MM.1S (cell line): ENCODE measurements around the gene TBX4.

ENCODE experiments used
- DNase-seq: peaks from one replicate; pipeline ENCODE4 v3.0.0-alpha.2; 2015
- H2AFZ ChIP-seq: fragments of 300-600 bp; sonication (generic); 2 replicates; pipeline ENCODE4 v1.6.0; 2016; ENCODE audit warnings: antibody characterized with exemption, low read length
- H3F3A ChIP-seq: fragments of 300-600 bp; sonication (generic); 2 replicates; pipeline ENCODE4 v1.6.1; 2016; ENCODE audit warnings: mild to moderate bottlenecking, antibody characterized with exemption, low read length, moderate library complexity, mixed read lengths; ENCODE audit not compliant: insufficient read depth
- H3K27ac ChIP-seq: fragments of 300-600 bp; sonication (generic); 2 replicates; pipeline ENCODE4 v1.5.1; 2016; ENCODE audit warnings: mild to moderate bottlenecking, low read length
- H3K27me3 ChIP-seq: fragments of 300-600 bp; sonication (generic); replicated peaks from 2 replicates; pipeline ENCODE4 v1.6.0; 2016; ENCODE audit warnings: low read length; ENCODE audit not compliant: insufficient read depth
- H3K36me3 ChIP-seq: fragments of 300-600 bp; sonication (generic); replicated peaks from 2 replicates; pipeline ENCODE4 v1.6.1; 2016; ENCODE audit warnings: mild to moderate bottlenecking, low read length, mixed read lengths; ENCODE audit not compliant: insufficient read depth
- H3K4me1 ChIP-seq: fragments of 300-600 bp; sonication (generic); 2 replicates; pipeline ENCODE4 v1.6.1; 2016; ENCODE audit warnings: low read length, mixed read lengths
- H3K4me2 ChIP-seq: fragments of 300-600 bp; sonication (generic); 2 replicates; pipeline ENCODE4 v1.6.0; 2016; ENCODE audit warnings: low read depth, low read length
- H3K4me3 ChIP-seq: fragments of 300-600 bp; sonication (generic); 2 replicates; pipeline ENCODE4 v1.5.1; 2016; ENCODE audit warnings: low read length, mixed read lengths
- H3K79me2 ChIP-seq: fragments of 300-600 bp; sonication (generic); 2 replicates; pipeline ENCODE4 v1.6.1; 2016; ENCODE audit warnings: mixed run types, low read length, mixed read lengths
- H3K9ac ChIP-seq: fragments of 300-600 bp; sonication (generic); 2 replicates; pipeline ENCODE4 v1.6.1; 2016; ENCODE audit warnings: low read length, mixed read lengths
- H3K9me2 ChIP-seq: fragments of 300-600 bp; sonication (generic); replicated peaks from 2 replicates; pipeline ENCODE4 v1.6.1; 2016; ENCODE audit warnings: mild to moderate bottlenecking, low read length, mixed read lengths; ENCODE audit not compliant: insufficient read depth
- H3K9me3 ChIP-seq: fragments of 300-600 bp; sonication (generic); replicated peaks from 2 replicates; pipeline ENCODE4 v1.6.1; 2016; ENCODE audit warnings: mild to moderate bottlenecking, low read length, mixed read lengths; ENCODE audit not compliant: insufficient read depth
- H4K20me1 ChIP-seq: fragments of 300-600 bp; sonication (generic); 2 replicates; pipeline ENCODE4 v1.6.1; 2016; ENCODE audit warnings: mild to moderate bottlenecking, low read length, moderate library complexity, mixed read lengths; ENCODE audit not compliant: insufficient read depth
- CTCF ChIP-seq: fragments of 300-600 bp; sonication (generic); IDR thresholded peaks from 2 replicates; pipeline ENCODE4 v1.5.1; 2016; ENCODE audit warnings: antibody characterized with exemption, low read length, mixed read lengths
- EZH2 ChIP-seq: fragments of 300-600 bp; sonication (generic); optimal IDR thresholded peaks from 2 replicates; pipeline ENCODE3; 2017; ENCODE audit warnings: low read depth, mild to moderate bottlenecking, antibody characterized with exemption, low read length, mixed read lengths
- EZH2phosphoT487 ChIP-seq: fragments of 300-600 bp; sonication (generic); IDR thresholded peaks from 2 replicates; pipeline ENCODE4 v1.6.1; 2018; ENCODE audit warnings: antibody characterized with exemption, low read length

Gene TBX4

DNA sequence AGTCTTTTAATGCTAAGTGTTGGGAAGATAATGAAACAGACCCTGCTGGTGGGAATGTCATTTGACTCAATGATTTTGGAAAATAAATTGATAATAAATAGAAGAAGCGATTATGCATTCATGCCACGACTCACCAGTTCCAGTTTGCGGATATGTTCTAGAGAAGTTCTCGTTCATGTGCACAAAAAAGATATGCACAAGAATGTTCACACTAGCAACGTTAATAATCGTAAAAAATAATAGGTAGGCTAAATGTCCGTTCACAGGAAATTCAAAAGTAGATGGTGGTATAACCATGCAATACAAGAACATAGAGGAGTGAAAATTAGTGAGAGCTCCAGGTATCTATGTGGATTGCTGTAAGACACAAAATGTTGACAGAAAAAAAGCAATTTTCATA, 79.0 kb downstream of the TBX4 start:
- Histone ChIP-seq H4K20me1 (no peaks in the 10 kb centered on the region), H3K79me2 (no peaks in the 10 kb centered on the region), H3K4me2 (no peak overlapping the region), H3K9me3 (no peaks in the 10 kb centered on the region), H3K9me2 (no peaks in the 10 kb centered on the region), H3K4me3 (no peak overlapping the region), H3F3A (no peaks in the 10 kb centered on the region), H3K27ac (no peak overlapping the region), H3K27me3 (no peaks in the 10 kb centered on the region), H3K36me3 (no peaks in the 10 kb centered on the region), H3K4me1 (no peaks in the 10 kb centered on the region), H3K9ac (no peak overlapping the region), H2AFZ (no peak overlapping the region)
- DNase-seq = no peak
- TF ChIP-seq EZH2 (no peak), EZH2phosphoT487 (no peak), CTCF (no peak)

DNA sequence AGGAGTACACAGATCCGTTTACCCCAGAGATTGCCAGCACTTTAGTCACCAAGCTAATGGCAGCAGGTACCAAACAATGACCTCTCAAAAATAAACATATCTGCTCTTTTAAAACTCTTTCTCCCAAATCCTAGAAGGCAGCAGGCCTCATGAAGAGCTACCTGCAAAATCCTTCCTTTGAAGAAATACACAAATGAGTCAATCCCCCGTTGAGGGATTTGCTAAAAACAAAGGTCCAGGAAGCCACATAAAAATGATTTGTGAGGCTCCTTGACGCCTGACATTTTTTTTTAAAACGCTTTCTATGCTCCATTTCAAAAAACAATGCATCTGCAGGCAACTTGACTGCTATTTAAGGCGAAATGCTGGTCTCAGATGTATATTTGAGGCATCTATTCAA, 80.6 kb downstream of the TBX4 start:
- no peaks in the 10 kb centered on the region for H4K20me1 ChIP-seq
- no peaks in the 10 kb centered on the region for H3K79me2 ChIP-seq
- no peaks in the 10 kb centered on the region for H3K9me2 ChIP-seq
- DNase-seq = no peak
- H2AFZ ChIP-seq = no peak overlapping the region
- no peak overlapping the region for H3K27ac ChIP-seq
- no peaks in the 10 kb centered on the region for H3F3A ChIP-seq
- no peaks in the 10 kb centered on the region for H3K4me1 ChIP-seq
- H3K4me2 ChIP-seq = no peak overlapping the region
- no peaks in the 10 kb centered on the region for H3K27me3 ChIP-seq
- no peak overlapping the region for H3K9ac ChIP-seq
- H3K4me3 ChIP-seq = no peak overlapping the region
- no peaks in the 10 kb centered on the region for H3K9me3 ChIP-seq
- TF ChIP-seq EZH2phosphoT487 = no peak
- H3K36me3 ChIP-seq = no peaks in the 10 kb centered on the region

- H3K79me2 ChIP-seq = no peaks in the 10 kb centered on the region
- DNase-seq = no peak
- H4K20me1 ChIP-seq = no peaks in the 10 kb centered on the region
- H3K36me3 ChIP-seq = no peaks in the 10 kb centered on the region
- no peak overlapping the region for H3K4me2 ChIP-seq
- no peak overlapping the region for H3K9ac ChIP-seq
- no peaks in the 10 kb centered on the region for H3K27me3 ChIP-seq
- TF ChIP-seq EZH2phosphoT487 (no peak), CTCF (no peak), EZH2 (no peak)
- H3K27ac ChIP-seq = no peak overlapping the region
- H3F3A ChIP-seq = no peaks in the 10 kb centered on the region
- H3K4me3 ChIP-seq = no peak overlapping the region
- no peaks in the 10 kb centered on the region for H3K4me1 ChIP-seq
- H3K9me2 ChIP-seq = no peaks in the 10 kb centered on the region
- no peak overlapping the region for H2AFZ ChIP-seq
- H3K9me3 ChIP-seq = no peaks in the 10 kb centered on the region
Observed at GRCh38 chr17:61533797-61534196, 81.6 kb downstream of the TBX4 start.

GRCh38 chr17:61534414-61534813, 82.2 kb downstream of the TBX4 start:
- H2AFZ ChIP-seq = no peak overlapping the region
- no peak overlapping the region for H3K27ac ChIP-seq
- H3K4me3 ChIP-seq = no peak overlapping the region
- no peak for DNase-seq
- TF ChIP-seq CTCF (no peak), EZH2 (no peak), EZH2phosphoT487 (no peak)
- H3F3A ChIP-seq = no peaks in the 10 kb centered on the region
- no peaks in the 10 kb centered on the region for H3K27me3 ChIP-seq
- no peak overlapping the region for H3K4me2 ChIP-seq
- no peaks in the 10 kb centered on the region for H3K9me3 ChIP-seq
- no peaks in the 10 kb centered on the region for H3K79me2 ChIP-seq
- H3K36me3 ChIP-seq = no peaks in the 10 kb centered on the region
- no peaks in the 10 kb centered on the region for H4K20me1 ChIP-seq
- H3K9me2 ChIP-seq = no peaks in the 10 kb centered on the region
- H3K9ac ChIP-seq = no peak overlapping the region
- no peaks in the 10 kb centered on the region for H3K4me1 ChIP-seq
